Bronchial epithelial cell (primary cell): ENCODE data around the gene RASD2. TPM values are rescaled to one million over a fixed set of nuclear protein-coding genes. Genes with fewer than 3 reads are reported as not detected.

Source experiments
- DNase-seq: peaks from one replicate; pipeline ENCODE4 v3.0.0-alpha.2; 2010; ENCODE audit warnings: low read depth
- FAIRE-seq: peaks from 2 replicates; lab custom pipeline; 2011; peaks lifted over from hg19 to GRCh38; lab: Jason Lieb, UNC
- H3K27me3 ChIP-seq: 2 replicates; pipeline ENCODE4 v1.5.1; 2011; ENCODE audit warnings: low read length; ENCODE audit not compliant: control insufficient read depth, insufficient read depth
- H3K36me3 ChIP-seq: 2 replicates; pipeline ENCODE4 v1.5.1; 2011; ENCODE audit warnings: low read length; ENCODE audit not compliant: control insufficient read depth, insufficient read depth
- H3K4me3 ChIP-seq: 2 replicates; pipeline ENCODE4 v1.5.1; 2011; ENCODE audit warnings: mild to moderate bottlenecking, low read depth, low read length, control low read depth
- CTCF ChIP-seq: IDR thresholded peaks from 2 replicates; pipeline ENCODE4 v1.5.1; 2011; ENCODE audit warnings: mild to moderate bottlenecking, moderate library complexity, low read length, control low read depth, inconsistent platforms; ENCODE audit not compliant: insufficient read depth, severe bottlenecking
- total RNA-seq: library from RNA; depleted of rRNA; stranded (reverse); fragments of >200 nt; gene quantifications from 2 replicates; pipeline ENCODE4 v1.2.1, GENCODE V29; 2014

Gene RASD2
- total RNA-seq, 1 donor from 2014 or later = 0.26 TPM

GRCh38 chr22:35522225-35523149 lies 18.1 kb upstream of the RASD2 start:
- TF ChIP-seq CTCF = no peak
- no peaks in the 10 kb centered on the region for H3K36me3 ChIP-seq
- DNase-seq (no peak), FAIRE-seq (no peak)
- no peak overlapping the region for H3K4me3 ChIP-seq
- peaks cover 1% of the 10 kb centered on the region for H3K27me3 ChIP-seq

- DNase-seq (no peak), FAIRE-seq (no peak)
- H3K27me3 ChIP-seq = peaks cover 1% of the 10 kb centered on the region
- no peaks in the 10 kb centered on the region for H3K36me3 ChIP-seq
- no peak overlapping the region for H3K4me3 ChIP-seq
- TF ChIP-seq CTCF = no peak
Measured at GRCh38 chr22:35523167-35523947, 17.3 kb upstream of the RASD2 start.

GRCh38 chr22:35524966-35525686 lies 15.5 kb upstream of the RASD2 start:
- DNase-seq = no peak
- no peaks in the 10 kb centered on the region for H3K36me3 ChIP-seq

GRCh38 chr22:35525687-35526332 lies 14.8 kb upstream of the RASD2 start:
- Histone ChIP-seq H3K36me3 (no peaks in the 10 kb centered on the region), H3K27me3 (no peaks in the 10 kb centered on the region), H3K4me3 (no peak overlapping the region)
- TF ChIP-seq CTCF = no peak
- DNase-seq = no peak
- no peak for FAIRE-seq

More at GRCh38 chr22:35524966-35525686, 15.5 kb upstream of the RASD2 start:
- TF ChIP-seq CTCF = no peak
- no peak for FAIRE-seq
- H3K4me3 ChIP-seq = no peak overlapping the region
- no peaks in the 10 kb centered on the region for H3K27me3 ChIP-seq

- no peaks in the 10 kb centered on the region for H3K27me3 ChIP-seq
- no peak overlapping the region for H3K4me3 ChIP-seq
- no peak for TF ChIP-seq CTCF
- H3K36me3 ChIP-seq = no peaks in the 10 kb centered on the region
- DNase-seq (no peak), FAIRE-seq (no peak)
Measured at GRCh38 chr22:35526333-35526979, 14.2 kb upstream of the RASD2 start.
